ENCODE measurements around the gene FRMD4A.
"Not testable (repeated sequence)": the region's sequence is repeated elsewhere in the genome, so short reads cannot be mapped to it uniquely, and the experiment has no call there.

FRMD4A gene

GRCh38 chr10:13909516-13910258 lies 421.0 kb downstream of the FRMD4A start:
- DNase-seq (ENCODE audit: low read depth): no peak

GRCh38 chr10:13908475-13908874 lies 422.2 kb downstream of the FRMD4A start:
- no peak for DNase-seq (ENCODE audit: low read depth)

GRCh38 chr10:13907570-13907969 lies 423.2 kb downstream of the FRMD4A start:
- no peak for DNase-seq (ENCODE audit: low read depth)

- no peak for DNase-seq (ENCODE audit: low read depth)
These were observed 425.4 kb downstream of the FRMD4A start for GRCh38 chr10:13905281-13905680.

- DNase-seq (ENCODE audit: low read depth): no peak
These were observed 426.7 kb downstream of the FRMD4A start for GRCh38 chr10:13904064-13904463.

GRCh38 chr10:13902868-13903587 lies 427.7 kb downstream of the FRMD4A start:
- DNase-seq (ENCODE audit: low read depth): no peak

- DNase-seq (ENCODE audit: low read depth): no peak
These were observed 430.8 kb downstream of the FRMD4A start for GRCh38 chr10:13899941-13900340.

GRCh38 chr10:13896146-13896545 lies 434.6 kb downstream of the FRMD4A start:
- not testable (repeated sequence) for DNase-seq (ENCODE audit: low read depth)

GRCh38 chr10:13894412-13895093 lies 436.2 kb downstream of the FRMD4A start:
- DNase-seq (ENCODE audit: low read depth): no peak

- no peak for DNase-seq (ENCODE audit: low read depth)
These were observed 436.8 kb downstream of the FRMD4A start for GRCh38 chr10:13893926-13894325.

GRCh38 chr10:13892871-13893270 lies 437.9 kb downstream of the FRMD4A start:
- no peak for DNase-seq (ENCODE audit: low read depth)

- DNase-seq (ENCODE audit: low read depth): no peak
These were observed 438.7 kb downstream of the FRMD4A start for GRCh38 chr10:13892001-13892491.

GRCh38 chr10:13891128-13892000 lies 439.4 kb downstream of the FRMD4A start:
- DNase-seq (ENCODE audit: low read depth): no peak

- DNase-seq (ENCODE audit: low read depth): no peak
These were observed 440.2 kb downstream of the FRMD4A start for GRCh38 chr10:13890233-13891127.

- no peak for DNase-seq (ENCODE audit: low read depth)
These were observed 443.0 kb downstream of the FRMD4A start for GRCh38 chr10:13887761-13888160.

GRCh38 chr10:13885238-13885990 lies 445.3 kb downstream of the FRMD4A start:
- no peak for DNase-seq (ENCODE audit: low read depth)

- DNase-seq (ENCODE audit: low read depth): no peak
These were observed 446.9 kb downstream of the FRMD4A start for GRCh38 chr10:13883636-13884444.

- DNase-seq (ENCODE audit: low read depth): no peak
These were observed 448.5 kb downstream of the FRMD4A start for GRCh38 chr10:13882119-13882711.

GRCh38 chr10:13880760-13881159 lies 450.0 kb downstream of the FRMD4A start:
- DNase-seq (ENCODE audit: low read depth): no peak

All from activated T-cell treated with anti-CD3 and anti-CD28 coated beads for 24 hours (primary cell).